ENCODE data around the gene PLEKHH3.

GRCh38 chr17:42679492-42680330 lies 2.9 kb upstream of the PLEKHH3 start:
- TF ChIP-seq CTCF (IDR thresholded peaks at IDR 0.05; ENCODE audit: low read depth, low read length, missing input control) (peak; percentile 80), RAD21 (IDR thresholded peaks at IDR 0.05) (peak; percentile 72 to 81), REST (IDR thresholded peaks at IDR 0.05) (no peak), YY1 (IDR thresholded peaks at IDR 0.05) (peak; percentile 31), RXRA (IDR thresholded peaks at IDR 0.05) (peak in 1 of 2 donors; percentile 7), ATF3 (IDR thresholded peaks at IDR 0.05) (no peak), TAF1 (conservative IDR thresholded peaks at IDR 0.05) (no peak), MAX (IDR thresholded peaks at IDR 0.05) (no peak), GABPA (IDR thresholded peaks at IDR 0.05 in 1 of 2, conservative IDR thresholded peaks at IDR 0.05 in 1 of 2) (no peak)
